GM12878 (cell line): Measurements from ENCODE around the gene SNX11. TPM values are rescaled to one million over a fixed set of nuclear protein-coding genes. Genes with fewer than 3 reads are reported as not detected.

Experiments
- ATAC-seq: fragments of 200-7000 bp; cut with Tn5 transposase; 3 replicates; pipeline ENCODE4 v1.9.1; 2020; ENCODE audit warnings: mild to moderate bottlenecking, moderate library complexity
- BruUV-seq: library from RNA; stranded (reverse); fragments of 400-500 nt; replicated peaks from 2 replicates; lab custom pipeline; 2021; lab: Mats Ljungman, UMichigan
- CTCF ChIA-PET: fragments of 300-600 bp; sonication (Branson Sonifier 250); formaldehyde crosslinking; extraction: SDS; loops from one replicate; lab custom pipeline; 2021; ENCODE audit warnings: inconsistent platforms; lab: Yijun Ruan, JAX
- POLR2A ChIA-PET: fragments of 350-600 bp; formaldehyde crosslinking; extraction: SDS; loops from one replicate; lab custom pipeline; 2021; ENCODE audit warnings: inconsistent platforms; lab: Charles Lee
- RAD21 ChIA-PET: fragments of 300-600 bp; sonication (Branson Sonifier 250); formaldehyde crosslinking; loops from one replicate; lab custom pipeline; 2023; ENCODE audit warnings: antibody characterized with exemption; ENCODE audit not compliant: unreplicated experiment; lab: Charles Lee
- SMC1A ChIA-PET: fragments of 300-600 bp; sonication (Branson Sonifier 250); formaldehyde crosslinking; loops from one replicate; lab custom pipeline; 2023; ENCODE audit not compliant: unreplicated experiment, uncharacterized antibody; lab: Charles Lee
- DNase-seq: peaks from one replicate; pipeline ENCODE4 v3.0.0-alpha.2; 2011; ENCODE audit warnings: low read depth, low spot score
- FAIRE-seq: peaks from 3 replicates; lab custom pipeline; 2011; peaks lifted over from hg19 to GRCh38; lab: Jason Lieb, UNC
- H2AFZ ChIP-seq: 2 replicates; pipeline ENCODE4 v1.6.0; 2011; ENCODE audit warnings: low read depth, low read length, control low read depth; ENCODE audit not compliant: control insufficient read depth
- H3K27ac ChIP-seq: 2 replicates; pipeline ENCODE4 v1.5.1; 2011; ENCODE audit warnings: control low read depth; ENCODE audit not compliant: control insufficient read depth, insufficient read depth
- H3K27me3 ChIP-seq, 2 experiments: replicated peaks in 1 of 2; 2 replicates each; pipeline versions ENCODE4 v1.6.0 to v1.6.1; 2011; ENCODE audit warnings: low read length in 1 of 2; ENCODE audit not compliant: control insufficient read depth in 2 of 2, insufficient read depth in 2 of 2
- H3K36me3 ChIP-seq, 2 experiments: 2 replicates each; pipeline ENCODE4 v1.5.1; 2011; ENCODE audit warnings: low read length in 1 of 2; ENCODE audit not compliant: control insufficient read depth in 2 of 2, insufficient read depth in 2 of 2
- H3K4me1 ChIP-seq: 2 replicates; pipeline ENCODE4 v1.6.1; 2011; ENCODE audit warnings: mild to moderate bottlenecking, low read length, moderate library complexity, mixed read lengths; ENCODE audit not compliant: control insufficient read depth, insufficient read depth
- H3K4me2 ChIP-seq: 2 replicates; pipeline ENCODE4 v1.6.0; 2011; ENCODE audit warnings: control low read depth; ENCODE audit not compliant: control insufficient read depth, insufficient read depth
- H3K4me3 ChIP-seq: fragments of 200-600 bp; sonication (generic); 2 replicates; pipeline ENCODE4 v1.5.1; 2016
- H3K79me2 ChIP-seq: 2 replicates; pipeline ENCODE4 v1.6.0; 2011; ENCODE audit warnings: low read length; ENCODE audit not compliant: control insufficient read depth, insufficient read depth
- H3K9ac ChIP-seq: 2 replicates; pipeline ENCODE4 v1.8.0; 2011; ENCODE audit warnings: low read length, control low read depth, mixed read lengths; ENCODE audit not compliant: control insufficient read depth, insufficient read depth
- H3K9me3 ChIP-seq: replicated peaks from 3 replicates; pipeline ENCODE4 v1.5.1; 2011; ENCODE audit warnings: mild to moderate bottlenecking, low read length; ENCODE audit not compliant: control insufficient read depth, insufficient read depth
- H4K20me1 ChIP-seq: 2 replicates; pipeline ENCODE4 v1.6.0; 2011; ENCODE audit not compliant: control insufficient read depth, insufficient read depth
- BCL3 ChIP-seq: IDR thresholded peaks from 2 replicates; pipeline ENCODE4 v1.6.1; 2011; ENCODE audit warnings: borderline replicate concordance, low read depth, mild to moderate bottlenecking, moderate library complexity, low read length; ENCODE audit not compliant: insufficient read depth, poor library complexity, severe bottlenecking
- IRF3 ChIP-seq: fragments of 450-650 bp; IDR thresholded peaks from 2 replicates; pipeline ENCODE4 v1.6.1; 2014; ENCODE audit warnings: mild to moderate bottlenecking
- MLLT1 ChIP-seq: fragments of 450-650 bp; IDR thresholded peaks from 2 replicates; pipeline ENCODE4 v1.6.1; 2016; ENCODE audit warnings: mild to moderate bottlenecking
- TARDBP ChIP-seq: IDR thresholded peaks from 2 replicates; pipeline ENCODE4 v1.6.1; 2016; ENCODE audit warnings: borderline replicate concordance
- ZBTB4 ChIP-seq: fragments of 450-650 bp; formaldehyde crosslinking; IDR thresholded peaks from 2 replicates; pipeline ENCODE4 v1.4.0; 2022; ENCODE audit warnings: mild to moderate bottlenecking, moderate library complexity
- WGBS: methylation state at CpG from one replicate; pipeline ENCODE4 v1.1.6; 2016; ENCODE audit warnings: low lambda C conversion rate; ENCODE audit not compliant: insufficient replicate concordance, insufficient coverage; ENCODE audit errors: missing lambda C conversion rate; 5-methylcytosine and 5-hydroxymethylcytosine counted together
- in situ Hi-C: fragments of 300-500 bp; cut with MboI; formaldehyde crosslinking; loops from 9 replicates; pipeline ENCODE4 v1.14.3; 2018; ENCODE audit warnings: mixed read lengths
- intact Hi-C: fragments of 100-400 bp; cut with micrococcal nuclease; formaldehyde crosslinking; loops from one replicate; pipeline ENCODE4 v1.14.2; 2022; ENCODE audit not compliant: unreplicated experiment
- polyA plus RNA-seq, 11 experiments: library from polyadenylated mRNA; depleted of rRNA in 4 of 11; unstranded in 6 of 11; stranded (reverse) in 5 of 11; fragments of >200 nt; fragmentation: Nextera tagmentation in 4 of 11; fragmentation: Illumina TruSeq in 1 of 11; extraction: Ambion mirVana in 4 of 11; extraction: Trizol in 1 of 11; gene quantifications; 1 replicate in 1 of 11; 2 replicates in 10 of 11; pipeline versions ENCODE4 v1.2.1 to v1.2.3, GENCODE V29; 2011 to 2016; ENCODE audit warnings: inconsistent platforms in 2 of 11, missing spikeins in 2 of 11, low read depth in 1 of 11
- total RNA-seq, 4 experiments: library from RNA; depleted of rRNA in 3 of 4; stranded (reverse); fragments of >200 nt in 3 of 4; fragmentation: Illumina TruSeq in 1 of 4; extraction: Trizol in 1 of 4; gene quantifications; 2 replicates each; pipeline versions ENCODE4 v1.2.1 to v1.2.3, GENCODE V29; 2013 to 2021

The SNX11 gene
- total and polyA plus RNA-seq, 10 of the 15 experiments (the other 5 are each of a cell fraction or from before 2014, with no cell fraction given): 34.2 to 127 (median 61.8) TPM

GRCh38 chr17:48104440-48104839 is 3.1 kb upstream of the SNX11 start (continued):
- TF ChIP-seq ZBTB4 (CRISPR knock-in tag) (no peak), IRF3 (no peak), BCL3 (no peak)

GRCh38 chr17:48106802-48107136 is 797 bp upstream of the SNX11 start:
- Histone ChIP-seq H2AFZ (peak overlapping the region; percentile 42), H3K4me3 (peak overlapping the region; percentile 97), H3K9ac (peak overlapping the region; percentile 68), H4K20me1 (no peaks in the 10 kb centered on the region), H3K27ac (peak overlapping the region; percentile 80; the same call in 1 of the 2 replicates), H3K9me3 (peaks cover 3% of the 10 kb centered on the region; the same call in 2 of the 3 replicates), H3K4me2 (peak overlapping the region; percentile 3), H3K27me3 (no peaks in the 10 kb centered on the region), H3K79me2 (peaks cover 38% of the 10 kb centered on the region), H3K4me1 (peaks cover 11% of the 10 kb centered on the region), H3K36me3 (no peaks in the 10 kb centered on the region)
- no peak for TF ChIP-seq TARDBP
- TF ChIP-seq MLLT1: 0 out of 2 replicates have a peak, but pooled peaks have one; percentile 17
- ChIA-PET CTCF (interaction anchor here (0.6 to 33.4 kb wide), 8 partner anchors 8 to 143 kb away, joined by 3 to 525 read pairs (median 8); partner anchors contain the start of gene CBX1), RAD21 (interaction anchor here (0.5 to 3.2 kb wide), 8 partner anchors 9 to 100 kb away, joined by 3 to 16 read pairs (median 4); no protein-coding TSS in a partner anchor), POLR2A (interaction anchor here (1.3 to 4.4 kb wide), 4 partner anchors 8 to 51 kb away, joined by 7 to 23 read pairs (median 12); no protein-coding TSS in a partner anchor), SMC1A (interaction anchor here (1.2 to 7.5 kb wide), 4 partner anchors 9 to 54 kb away, joined by 3 to 54 read pairs (median 22); no protein-coding TSS in a partner anchor)
- DNase-seq (no peak), ATAC-seq (no peak), FAIRE-seq (no peak)
- 9% methylated on average over 13 of the region's 13 CpGs for WGBS
- in situ Hi-C loops: no loop called here
- BruUV-seq: no TSS peak
- intact Hi-C loops: no loop called here
